Measurements from ENCODE around the gene CNGA3. TPM values are rescaled to one million over a fixed set of nuclear protein-coding genes. Genes with fewer than 3 reads are reported as not detected.

CNGA3 gene
- 0.03 TPM in 1 of 5 replicates, not detected in the others for total RNA-seq (2022; extraction: Qiagen RNA extraction; ENCODE audit: low read depth)

DNA sequence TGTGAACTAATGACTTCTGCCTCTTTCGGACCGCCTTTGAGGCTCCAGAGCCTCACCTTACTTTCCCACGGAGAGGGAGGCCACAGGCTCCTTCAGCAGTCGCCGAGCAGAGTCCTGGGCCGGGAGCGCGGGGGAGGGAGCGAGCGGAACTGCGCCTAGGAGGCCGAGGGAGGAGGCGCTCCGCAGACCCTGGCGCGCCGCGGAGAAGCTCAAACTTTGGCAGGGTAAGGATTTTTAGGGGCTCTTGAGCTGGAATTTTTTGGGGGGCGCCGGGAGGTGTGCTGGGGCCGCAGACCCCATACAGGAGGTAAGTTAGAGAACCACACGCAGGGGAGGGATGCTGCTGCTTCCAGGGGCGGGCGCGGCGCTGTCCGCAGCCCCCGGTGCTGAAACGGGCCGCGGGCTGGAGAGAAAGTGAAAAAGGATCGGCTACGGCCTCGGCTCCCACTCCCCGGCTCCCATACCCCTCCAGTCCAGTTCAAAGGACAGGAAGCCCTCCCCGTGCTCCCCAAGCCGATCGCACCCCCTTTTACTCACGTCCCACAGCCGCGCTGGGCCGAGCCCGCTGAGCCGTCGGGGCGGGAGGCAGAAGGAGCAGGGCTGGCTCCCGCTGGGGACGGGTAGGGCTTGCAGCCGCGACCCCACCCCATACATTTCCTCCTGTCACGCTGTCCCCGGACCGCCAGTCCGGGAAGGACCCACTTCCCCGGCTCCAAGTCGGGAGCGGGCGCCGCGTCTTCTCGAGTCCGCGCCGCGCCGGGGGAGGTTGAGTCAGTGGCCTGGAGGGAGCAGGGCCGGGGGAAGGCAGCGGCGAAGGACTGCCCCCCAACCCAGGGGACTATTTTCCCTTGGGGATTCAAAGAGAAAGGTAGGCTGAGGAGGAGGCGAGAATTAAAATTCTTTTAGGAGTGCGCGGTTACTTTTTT is at the start of gene CNGA3:
Gene CNGA3, plus strand, starts transcription at position 146 of the 926 bp plus-strand sequence. CDS start 23,520 bp downstream, outside the sequence.

DNA sequence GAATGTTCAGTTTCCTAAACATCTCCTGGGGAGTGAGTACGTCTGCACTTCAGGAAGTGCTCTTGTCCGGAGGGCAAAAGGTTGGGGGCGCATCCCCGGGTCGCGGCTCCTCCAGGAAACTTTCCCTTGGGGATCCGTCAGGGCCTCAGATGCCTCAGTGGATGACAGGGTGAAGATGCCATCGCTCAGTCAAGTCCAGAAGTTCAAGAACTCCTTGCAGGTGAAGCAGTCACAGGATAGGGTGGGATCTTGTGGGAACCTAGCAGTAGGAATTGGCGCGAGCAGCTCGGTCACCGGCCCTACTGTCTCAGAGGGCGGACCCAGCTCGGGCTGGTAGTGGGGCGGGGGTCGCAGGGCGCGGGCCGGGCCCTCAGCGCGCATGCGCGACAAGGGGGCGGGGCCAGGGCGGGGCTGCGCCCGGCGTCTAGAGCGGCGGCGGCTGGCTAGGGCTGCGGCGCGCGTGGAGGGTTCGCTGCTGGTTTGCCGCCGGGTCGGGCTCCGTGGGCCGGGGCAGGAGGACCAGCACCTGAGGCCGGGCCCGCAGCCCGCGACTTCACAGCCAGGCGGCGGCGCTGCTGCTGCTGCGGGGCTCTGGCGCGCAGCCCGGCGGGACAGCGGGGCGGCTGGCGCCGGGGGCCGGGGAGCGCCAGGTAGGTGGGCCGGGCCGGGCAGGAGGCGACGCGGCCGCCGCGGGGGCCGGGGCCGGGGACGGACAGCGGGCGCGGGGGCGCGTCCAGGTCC is 98.3 kb downstream of the CNGA3 start, which contains the start of gene INPP4A:
Gene INPP4A, plus strand, starts transcription at position 423 of the 741 bp plus-strand sequence. CDS start 75,191 bp downstream, outside the sequence.

Other genes starting within 250 kb of the CNGA3 start
- 6.5 to 10.6 TPM (median 10.0 TPM) in 5 replicates for gene INPP4A, start 98.4 kb downstream of the CNGA3 start, total RNA-seq (2022; extraction: Qiagen RNA extraction; ENCODE audit: low read depth)